PC-9 (cell line): ENCODE results near the gene C5orf22. TPM values are rescaled to one million over a fixed set of nuclear protein-coding genes. Genes with fewer than 3 reads are reported as not detected.

Experiments
- Bru-seq: library from RNA; stranded (reverse); fragments of 400-500 nt; gene quantifications from one replicate; lab custom pipeline; 2021; lab: Mats Ljungman, UMichigan
- BruChase-seq, 2 experiments: library from RNA; stranded (reverse); fragments of 400-500 nt; gene quantifications; one replicate each; lab custom pipeline; 2021; lab: Mats Ljungman, UMichigan
- BruUV-seq: library from RNA; stranded (reverse); fragments of 400-500 nt; replicated peaks from 2 replicates; lab custom pipeline; 2021; lab: Mats Ljungman, UMichigan
- CTCF ChIA-PET: fragments of 300-600 bp; sonication (Branson Sonifier 250); formaldehyde crosslinking; loops from one replicate; lab custom pipeline; 2022; ENCODE audit warnings: antibody characterized with exemption; lab: Charles Lee
- POLR2A ChIA-PET: fragments of 300-600 bp; sonication (Branson Sonifier 250); formaldehyde crosslinking; loops from one replicate; lab custom pipeline; 2022; ENCODE audit warnings: antibody characterized with exemption; ENCODE audit not compliant: unreplicated experiment; lab: Charles Lee
- DNase-seq, 2 experiments: peaks; one replicate each; pipeline versions ENCODE4 v3.0.0 to v3.0.0-alpha.2; 2015 to 2022; ENCODE audit warnings: mixed read lengths in 1 of 2
- H2AFZ ChIP-seq: fragments of 200-600 bp; sonication (generic); 2 replicates; pipeline ENCODE4 v1.8.1; 2017; ENCODE audit warnings: antibody characterized with exemption
- H3F3A ChIP-seq: fragments of 200-600 bp; sonication (generic); 2 replicates; pipeline ENCODE4 v1.8.1; 2017; ENCODE audit warnings: antibody characterized with exemption, mild to moderate bottlenecking, low read depth; ENCODE audit not compliant: insufficient read depth
- H3K27ac ChIP-seq: fragments of 200-600 bp; sonication (generic); 2 replicates; pipeline ENCODE4 v1.6.1; 2016; ENCODE audit warnings: mixed run types
- H3K27me3 ChIP-seq: fragments of 200-600 bp; sonication (generic); 2 replicates; pipeline ENCODE4 v1.6.1; 2016; ENCODE audit warnings: low read depth, mixed run types; ENCODE audit not compliant: insufficient read depth
- H3K36me3 ChIP-seq: fragments of 200-600 bp; sonication (generic); 2 replicates; pipeline ENCODE4 v1.6.1; 2016; ENCODE audit warnings: low read depth, mixed run types
- H3K4me1 ChIP-seq: fragments of 200-600 bp; sonication (generic); replicated peaks from 2 replicates; pipeline ENCODE4 v1.6.1; 2016; ENCODE audit warnings: mixed run types; ENCODE audit not compliant: insufficient read depth
- H3K4me2 ChIP-seq: fragments of 200-600 bp; sonication (generic); 2 replicates; pipeline ENCODE4 v1.6.1; 2017; ENCODE audit warnings: mixed run types
- H3K4me3 ChIP-seq: fragments of 200-600 bp; sonication (generic); 2 replicates; pipeline ENCODE4 v1.6.1; 2016; ENCODE audit warnings: mixed run types
- H3K79me2 ChIP-seq: fragments of 200-600 bp; sonication (generic); 2 replicates; pipeline ENCODE4 v1.6.1; 2017; ENCODE audit warnings: low read depth, mixed run types
- H3K9me2 ChIP-seq: fragments of 200-600 bp; sonication (generic); 2 replicates; pipeline ENCODE4 v1.8.1; 2017; ENCODE audit warnings: mild to moderate bottlenecking; ENCODE audit not compliant: insufficient read depth
- H3K9me3 ChIP-seq: fragments of 200-600 bp; sonication (generic); 2 replicates; pipeline ENCODE4 v1.8.1; 2016; ENCODE audit warnings: low read depth; ENCODE audit not compliant: insufficient read depth
- H4K20me1 ChIP-seq: fragments of 200-600 bp; sonication (generic); 2 replicates; pipeline ENCODE4 v1.8.1; 2017; ENCODE audit not compliant: insufficient read depth
- CTCF ChIP-seq: fragments of 200-600 bp; sonication (generic); conservative IDR thresholded peaks from 2 replicates; pipeline ENCODE4 v1.6.1; 2017; ENCODE audit warnings: mixed run types, antibody characterized with exemption, mild to moderate bottlenecking, moderate library complexity
- EZH2 ChIP-seq: fragments of 200-600 bp; sonication (generic); IDR thresholded peaks from 2 replicates; pipeline ENCODE4 v1.8.0; 2017; ENCODE audit warnings: antibody characterized with exemption, low read depth
- intact Hi-C: fragments of 100-400 bp; cut with micrococcal nuclease; formaldehyde crosslinking; loops from one replicate; pipeline ENCODE4 v1.10.0; 2022; ENCODE audit not compliant: unreplicated experiment
- long read RNA-seq: library from polyadenylated mRNA; stranded (forward); transcript quantifications from one replicate; pipeline ENCODE4 v2.0.0, GENCODE V29; 2022
- total RNA-seq: library from RNA; stranded (reverse); gene quantifications from 2 replicates; pipeline ENCODE4 v1.2.3, GENCODE V29; 2021

The C5orf22 gene
- 35.2 and 46.7 TPM in 2 replicates for total RNA-seq
- Bru-seq, nascent RNA, result percentile 92 among the genes with signal in this experiment
- BruChase-seq, experiment 1, labeled RNA remaining after a 2-hour chase, result percentile 93 among the genes with signal in this experiment
- percentile 91 among the genes with signal in this experiment for BruChase-seq, experiment 2, labeled RNA remaining after a 6-hour chase
- long read RNA-seq, transcript C5orf22-201 (9 exons, 3,612 nt), result major isoform, 16 of 33 reads
- long read RNA-seq, partial matches to known transcripts, result 1 of 33 reads
- long read RNA-seq, other reads (novel, unspliced or antisense), result 15 of 33 reads

- BruUV-seq, result no TSS peak
- H3F3A ChIP-seq, result peaks cover 10% of the 10 kb centered on the region
- peak within 1 kb of the TSS; percentile 92 for H3K4me3 ChIP-seq
- DNase-seq, result peak; percentile 98 to 100
- no peak; the same call in 1 of the 2 replicates for TF ChIP-seq CTCF
- TF ChIP-seq EZH2, result no peak
- no peaks in the 10 kb centered on the region for H4K20me1 ChIP-seq
- H3K27ac ChIP-seq, result peak within 1 kb of the TSS; percentile 35
- peak within 1 kb of the TSS; percentile 99 for H2AFZ ChIP-seq
- ChIA-PET POLR2A (interaction anchor here (0.6 to 0.7 kb wide), 2 partner anchors 644 to 1058 kb away, joined by 6 to 7 read pairs; no protein-coding TSS in a partner anchor), CTCF (interaction anchor here (1.0 to 2.2 kb wide), 4 partner anchors 277 to 1058 kb away, joined by 3 to 9 read pairs (median 4); no protein-coding TSS in a partner anchor)
- peaks cover 44% of the 10 kb centered on the region for H3K79me2 ChIP-seq
- peaks cover 37% of the 10 kb centered on the region for H3K36me3 ChIP-seq
- no peaks in the 10 kb centered on the region for H3K9me2 ChIP-seq
- no peaks in the 10 kb centered on the region for H3K9me3 ChIP-seq
- no peaks in the 10 kb centered on the region for H3K27me3 ChIP-seq
- peak within 1 kb of the TSS; percentile 98 for H3K4me2 ChIP-seq
- H3K4me1 ChIP-seq, result peaks cover 28% of the 10 kb centered on the region
- intact Hi-C loops, result loop anchor here (1.0 to 10.0 kb wide), 2 partner anchors 561 to 843 kb away; no protein-coding TSS in a partner anchor
Measured at GRCh38 chr5:31531888-31532547, at the start of gene C5orf22, which contains the start of gene DROSHA. C5orf22 (plus strand) TSS chr5:31532301; CDS start chr5:31532393, 92 bp downstream. DROSHA (minus strand) TSS chr5:31532093; CDS start chr5:31529059, 3,034 bp downstream.

DNA sequence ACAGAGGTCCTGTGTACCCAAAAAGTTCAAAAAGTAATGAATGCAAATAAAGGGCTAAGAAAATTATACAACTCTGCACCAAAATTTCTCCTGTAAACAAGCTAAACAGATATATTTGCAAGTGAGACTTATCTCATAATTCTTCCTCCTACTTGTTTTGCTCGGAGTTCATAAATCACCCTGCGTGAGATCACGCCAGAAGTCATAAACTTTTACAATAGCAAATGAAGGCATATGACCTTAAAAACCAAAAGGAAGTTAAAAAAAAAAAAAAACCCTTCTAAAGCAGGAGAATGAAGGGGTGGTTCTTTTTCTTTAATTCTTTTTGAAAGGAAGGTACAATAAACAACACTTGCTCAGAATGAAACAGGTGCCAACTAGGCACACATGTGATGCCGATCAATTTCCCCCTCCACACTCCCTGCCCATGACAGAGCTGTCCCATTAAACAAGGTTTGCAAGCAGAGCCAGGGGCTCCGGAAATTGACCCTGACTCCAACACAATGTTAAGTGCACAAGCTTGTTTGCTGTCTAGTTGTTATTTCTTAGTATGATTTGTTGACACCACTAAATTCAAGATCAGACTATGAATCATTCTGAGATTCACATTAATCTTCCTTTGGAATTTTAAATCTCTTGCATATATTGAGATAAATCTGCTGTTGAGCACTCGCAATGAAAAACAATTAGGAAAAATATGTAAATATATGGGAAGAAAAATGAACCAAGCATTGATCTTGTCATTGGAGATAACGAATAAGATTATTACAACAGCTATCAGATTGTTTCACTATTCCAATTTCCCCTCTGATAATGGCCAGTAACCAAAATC is 46.5 kb upstream of the C5orf22 start:
- POLR2A ChIA-PET, result no interaction called here
- no peaks in the 10 kb centered on the region for H4K20me1 ChIP-seq
- TF ChIP-seq EZH2 (no peak), CTCF (no peak)
- H3K4me3 ChIP-seq, result no peak overlapping the region
- H2AFZ ChIP-seq, result no peak overlapping the region
- no peak overlapping the region for H3K27ac ChIP-seq
- H3F3A ChIP-seq, result no peaks in the 10 kb centered on the region
- no peaks in the 10 kb centered on the region for H3K4me1 ChIP-seq
- no peaks in the 10 kb centered on the region for H3K9me3 ChIP-seq
- H3K27me3 ChIP-seq, result no peaks in the 10 kb centered on the region
- DNase-seq, result no peak
- CTCF ChIA-PET, result interaction anchor here (0.9 kb wide), 1 partner anchor 156 kb away, joined by 6 read pairs; no protein-coding TSS in a partner anchor
- H3K4me2 ChIP-seq, result no peak overlapping the region
- no peaks in the 10 kb centered on the region for H3K9me2 ChIP-seq
- intact Hi-C loops, result loop anchor here (5.0 to 10.0 kb wide), 2 partner anchors 193 to 251 kb away; no protein-coding TSS in a partner anchor
- H3K79me2 ChIP-seq, result no peaks in the 10 kb centered on the region; the same call in 1 of the 2 replicates
- no TSS peak for BruUV-seq
- H3K36me3 ChIP-seq, result peaks cover 23% of the 10 kb centered on the region
